ENCODE measurements around the gene POFUT1. TPM values are rescaled to one million over a fixed set of nuclear protein-coding genes. Genes with fewer than 3 reads are reported as not detected.
"Not testable (repeated sequence)": the region's sequence is repeated elsewhere in the genome, so short reads cannot be mapped to it uniquely, and the experiment has no call there.

Gene POFUT1
- total and polyA plus RNA-seq, 7 donors, result 7.8 to 22.9 (median 16.3) TPM

GRCh38 chr20:32244150-32244823 lies 36.6 kb downstream of the POFUT1 start:
- Histone ChIP-seq H3K27me3 (ENCODE audit: insufficient read depth in 3 of 3, low read length in 2 of 3) (no peaks in the 10 kb centered on the region), H3K4me3 (no peak overlapping the region), H3K4me1 (no peaks in the 10 kb centered on the region), H3K9me3 (no peaks in the 10 kb centered on the region), H3K27ac (no peak overlapping the region), H3K36me3 (ENCODE audit: insufficient read depth in 1 of 2, low read depth in 1 of 2) (no peaks in the 10 kb centered on the region)
- WGBS, 3 donors, result 79 to 86% (median 83%) methylated on average over 6 of the region's 6 CpGs
- TF ChIP-seq CTCF (IDR thresholded peaks at IDR 0.05), result no peak
- no peak for ATAC-seq
- intact Hi-C loops (cut with DNase I), result no loop called here
- DNase-seq, result no peak

GRCh38 chr20:32244959-32245358 lies 37.3 kb downstream of the POFUT1 start:
- 86 to 87% (median 86%) methylated on average over 4 of the region's 4 CpGs for WGBS, 3 donors
- no peak for ATAC-seq
- H3K27ac ChIP-seq, result no peak overlapping the region
- DNase-seq, result no peak
- intact Hi-C loops (cut with DNase I), result no loop called here
- no peaks in the 10 kb centered on the region for H3K4me1 ChIP-seq
- no peak for TF ChIP-seq CTCF (IDR thresholded peaks at IDR 0.05)
- H3K27me3 ChIP-seq (ENCODE audit: insufficient read depth in 3 of 3, low read length in 2 of 3), result no peaks in the 10 kb centered on the region
- no peaks in the 10 kb centered on the region for H3K36me3 ChIP-seq (ENCODE audit: insufficient read depth in 1 of 2, low read depth in 1 of 2)
- no peak overlapping the region for H3K4me3 ChIP-seq
- H3K9me3 ChIP-seq, result no peaks in the 10 kb centered on the region

GRCh38 chr20:32246208-32246607 lies 38.5 kb downstream of the POFUT1 start:
- ATAC-seq; H3K27me3 ChIP-seq (ENCODE audit: insufficient read depth in 3 of 3, low read length in 2 of 3); H3K27ac ChIP-seq; intact Hi-C loops (cut with DNase I); H3K4me1 ChIP-seq; H3K9me3 ChIP-seq; H3K36me3 ChIP-seq (ENCODE audit: insufficient read depth in 1 of 2, low read depth in 1 of 2); DNase-seq; H3K4me3 ChIP-seq: not testable (repeated sequence)
- 89 to 94% (median 90%) methylated on average over 4 to 5 of the region's 5 CpGs for WGBS, 3 donors

- H3K9me3 ChIP-seq, result no peaks in the 10 kb centered on the region
- no peaks in the 10 kb centered on the region for H3K36me3 ChIP-seq (ENCODE audit: insufficient read depth in 1 of 2, low read depth in 1 of 2)
- H3K4me1 ChIP-seq, result no peaks in the 10 kb centered on the region
- 75 to 80% (median 76%) methylated on average over 5 of the region's 5 CpGs for WGBS, 3 donors
- peaks cover 0 to 4% (median 0%) of the 10 kb centered on the region in 3 donors for H3K27me3 ChIP-seq (ENCODE audit: insufficient read depth in 3 of 3, low read length in 2 of 3)
- DNase-seq (no peak), ATAC-seq (no peak)
- intact Hi-C loops (cut with DNase I), result no loop called here
- no peak overlapping the region for H3K27ac ChIP-seq
- no peak overlapping the region for H3K4me3 ChIP-seq
- TF ChIP-seq CTCF (IDR thresholded peaks at IDR 0.05), result no peak
Measured at GRCh38 chr20:32248043-32248442, 40.4 kb downstream of the POFUT1 start.

GRCh38 chr20:32249030-32249738 lies 41.5 kb downstream of the POFUT1 start:
- Histone ChIP-seq H3K27ac (no peak overlapping the region), H3K9me3 (no peaks in the 10 kb centered on the region), H3K4me1 (no peaks in the 10 kb centered on the region), H3K36me3 (ENCODE audit: insufficient read depth in 1 of 2, low read depth in 1 of 2) (no peaks in the 10 kb centered on the region), H3K4me3 (no peak overlapping the region), H3K27me3 (ENCODE audit: insufficient read depth in 3 of 3, low read length in 2 of 3) (peaks cover 0 to 4% (median 0%) of the 10 kb centered on the region in 3 donors)
- TF ChIP-seq CTCF (IDR thresholded peaks at IDR 0.05), result no peak
- intact Hi-C loops (cut with DNase I), result no loop called here
- no peak for DNase-seq
- ATAC-seq, result no peak
- 84 to 88% (median 84%) methylated on average over 9 of the region's 9 CpGs for WGBS, 3 donors

Data from psoas muscle (tissue), 8 donors.